Hindlimb muscle (tissue), 1 donor: ENCODE results near the gene OPCML. TPM values are rescaled to one million over a fixed set of nuclear protein-coding genes. Genes with fewer than 3 reads are reported as not detected.

Experiments
- DNase-seq: peaks from one replicate; pipeline ENCODE4 v3.0.0-alpha.2; 2013
- polyA plus RNA-seq: library from polyadenylated mRNA; unstranded; fragments of 120-200 nt; gene quantifications from one replicate; pipeline ENCODE4 v1.2.1, GENCODE V29; 2013; ENCODE audit not compliant: insufficient read length

OPCML gene
- polyA plus RNA-seq, 1 donor, result 1.1 TPM

GRCh38 chr11:132579634-132580327 lies 952.5 kb downstream of the OPCML start:
- no peak for DNase-seq

GRCh38 chr11:132579136-132579535 lies 953.2 kb downstream of the OPCML start:
- DNase-seq, result no peak

- no peak for DNase-seq
These were observed 953.7 kb downstream of the OPCML start for GRCh38 chr11:132578580-132578979.

GRCh38 chr11:132576706-132577105 lies 955.6 kb downstream of the OPCML start:
- no peak for DNase-seq

GRCh38 chr11:132564091-132564885 lies 968.0 kb downstream of the OPCML start:
- no peak for DNase-seq

GRCh38 chr11:132563050-132563449 lies 969.3 kb downstream of the OPCML start:
- no peak for DNase-seq

GRCh38 chr11:132561937-132562336 lies 970.4 kb downstream of the OPCML start:
- no peak for DNase-seq

GRCh38 chr11:132559331-132560036 lies 972.8 kb downstream of the OPCML start:
- DNase-seq, result no peak

GRCh38 chr11:132556316-132556715 lies 976.0 kb downstream of the OPCML start:
- no peak for DNase-seq

- no peak for DNase-seq
These were observed 976.7 kb downstream of the OPCML start for GRCh38 chr11:132555617-132556016.

GRCh38 chr11:132551016-132551415 lies 981.3 kb downstream of the OPCML start:
- DNase-seq, result no peak

GRCh38 chr11:132549561-132549960 lies 982.7 kb downstream of the OPCML start:
- no peak for DNase-seq

- DNase-seq, result no peak
These were observed 983.3 kb downstream of the OPCML start for GRCh38 chr11:132549001-132549400.

GRCh38 chr11:132544007-132544406 lies 988.3 kb downstream of the OPCML start:
- no peak for DNase-seq

- DNase-seq, result no peak
These were observed 990.5 kb downstream of the OPCML start for GRCh38 chr11:132541794-132542193.

- no peak for DNase-seq
These were observed 991.7 kb downstream of the OPCML start for GRCh38 chr11:132540581-132540980.

- no peak for DNase-seq
These were observed 992.5 kb downstream of the OPCML start for GRCh38 chr11:132539590-132540368.

- no peak for DNase-seq
These were observed 993.7 kb downstream of the OPCML start for GRCh38 chr11:132538642-132539041.

GRCh38 chr11:132535830-132536229 lies 996.5 kb downstream of the OPCML start:
- DNase-seq, result no peak

- DNase-seq, result no peak
These were observed 1000.4 kb downstream of the OPCML start for GRCh38 chr11:132531921-132532320.

- DNase-seq, result no peak
These were observed 1004.1 kb downstream of the OPCML start for GRCh38 chr11:132528181-132528580.

GRCh38 chr11:132523929-132524328 lies 1008.4 kb downstream of the OPCML start:
- no peak for DNase-seq

GRCh38 chr11:132520199-132520598 lies 1012.1 kb downstream of the OPCML start:
- no peak for DNase-seq
